Heart left ventricle (tissue), 16 donors: Measurements from ENCODE around the gene CNTN4. TPM values are rescaled to one million over a fixed set of nuclear protein-coding genes. Genes with fewer than 3 reads are reported as not detected.

ENCODE experiments used
- ATAC-seq, 4 donors: fragments of 200-7000 bp; cut with Tn5 transposase; one replicate each; pipeline ENCODE4 v1.9.1; 2020 to 2022; ENCODE audit warnings: moderate library complexity in 4 of 4, mild to moderate bottlenecking in 3 of 4, moderate number of reproducible peaks in 1 of 4
- DNase-seq, 5 donors: peaks; one replicate each; pipeline ENCODE4 v3.0.0-alpha.2; 2020
- H3K27ac ChIP-seq, 12 donors: fragments of 200-600 bp; sonication (generic) in 4 of 12; one replicate each; pipeline versions ENCODE4 v1.5.0 to v1.8.0; 2016 to 2022; ENCODE audit warnings: mild to moderate bottlenecking in 2 of 12
- H3K27me3 ChIP-seq, 9 donors: fragments of 200-600 bp; sonication (generic) in 2 of 9; one replicate each; pipeline versions ENCODE4 v1.5.1 to v1.8.0; 2016 to 2022; ENCODE audit warnings: mild to moderate bottlenecking in 3 of 9
- H3K36me3 ChIP-seq, 9 donors: fragments of 200-600 bp; sonication (generic) in 2 of 9; one replicate each; pipeline versions ENCODE4 v1.5.0 to v1.8.0; 2018 to 2022; ENCODE audit warnings: mild to moderate bottlenecking in 2 of 9
- H3K4me1 ChIP-seq, 12 donors: fragments of 200-600 bp; sonication (generic) in 4 of 12; one replicate each; pipeline versions ENCODE4 v1.5.0 to v1.8.0; 2016 to 2022; ENCODE audit warnings: mild to moderate bottlenecking in 3 of 12
- H3K4me3 ChIP-seq, 12 donors: fragments of 200-600 bp; sonication (generic) in 4 of 12; one replicate each; pipeline versions ENCODE4 v1.5.0 to v1.8.0; 2017 to 2022; ENCODE audit warnings: mild to moderate bottlenecking in 9 of 12, moderate library complexity in 4 of 12
- H3K9me3 ChIP-seq, 12 donors: fragments of 200-600 bp; sonication (generic) in 4 of 12; one replicate each; pipeline versions ENCODE4 v1.5.0 to v1.8.0; 2016 to 2022; ENCODE audit warnings: mild to moderate bottlenecking in 1 of 12
- POLR2A ChIP-seq, 2 donors: fragments of 450-650 bp; IDR thresholded peaks; one replicate each; pipeline ENCODE4 v1.6.1; 2017; ENCODE audit warnings: antibody characterized with exemption in 2 of 2, mild to moderate bottlenecking in 2 of 2, moderate library complexity in 2 of 2
- WGBS, 4 donors: extraction: QIAGEN DNeasy Blood & Tissue Kit in 2 of 4; methylation state at CpG; one replicate each; pipeline versions ENCODE4 v1.1.5 to v1.1.7; 2013 to 2018; 5-methylcytosine and 5-hydroxymethylcytosine counted together
- intact Hi-C, 10 donors: fragments of 100-400 bp; cut with DNase I; formaldehyde crosslinking; loops; one replicate each; pipeline versions ENCODE4 v1.11.1 to v1.14.2; 2022
- polyA plus RNA-seq, 2 donors: library from polyadenylated mRNA; stranded (reverse); fragments of 200-250 nt; gene quantifications; one replicate each; pipeline ENCODE4 v1.2.3, GENCODE V29; 2013
- total RNA-seq, 9 donors: library from RNA; depleted of rRNA in 2 of 9; stranded (reverse); fragments of >200 nt in 2 of 9; fragmentation: NEBNext Ultra II Directional in 3 of 9; extraction: Animal tissue kit (Norgen Biotek cat#: 25700) in 3 of 9; gene quantifications; one replicate each; pipeline versions ENCODE4 v1.1.0 to v1.2.4, GENCODE V29; 2016 to 2023
- TF ChIP-seq, protein P1 (sequence below), 12 donors: fragments of 200-600 bp; sonication (generic) in 4 of 12; IDR thresholded peaks; one replicate each; pipeline versions ENCODE4 v1.5.0 to v1.8.0; 2018 to 2022; ENCODE audit warnings: antibody characterized with exemption in 12 of 12, mild to moderate bottlenecking in 5 of 12
- donor health status: ischemic (EF 13 %, LVEDD 7.1; RV severe dilation, severe dysfunction).
- donor health status: healthy with polysubstance abuse.
- donor health status: DM: no; HTN: yes; CAD: no.
- donor health status: DM: no; HTN: no; CAD: no.
- donor health status: ischemic (EF 25% LVEDD 6.9; RV normal size, moderate dysfunction).
- donor health status: ischemic (EF 25% LVEDD 5.7; RV mildly dilated, moderate dysfunction).
- donor health status: healthy.
- donor health status: DM: yes; HTN: yes; CAD: no.
- donor health status: ischemic (EF 35%, LVEDD 5.7; RV mildly dilated, moderate dysfunction).
- donor health status: nonischemic (EF 11% LVEDD 7.7; RV severe dilation, severe dysfunction).
- donor health status: DM: yes; HTN: yes; CAD: no.
- donor health status: PGD.
- donor health status: ischemic (EF 29% LVEDD 5.4; RV normal size, mild dysfunction).
- donor health status: nonischemic (EF 23%, LVEDD 6.1; RV moderate dilation, normal function).

Gene CNTN4
- total and polyA plus RNA-seq, 11 donors, result 0.30 to 6.7 (median 1.2) TPM

DNA sequence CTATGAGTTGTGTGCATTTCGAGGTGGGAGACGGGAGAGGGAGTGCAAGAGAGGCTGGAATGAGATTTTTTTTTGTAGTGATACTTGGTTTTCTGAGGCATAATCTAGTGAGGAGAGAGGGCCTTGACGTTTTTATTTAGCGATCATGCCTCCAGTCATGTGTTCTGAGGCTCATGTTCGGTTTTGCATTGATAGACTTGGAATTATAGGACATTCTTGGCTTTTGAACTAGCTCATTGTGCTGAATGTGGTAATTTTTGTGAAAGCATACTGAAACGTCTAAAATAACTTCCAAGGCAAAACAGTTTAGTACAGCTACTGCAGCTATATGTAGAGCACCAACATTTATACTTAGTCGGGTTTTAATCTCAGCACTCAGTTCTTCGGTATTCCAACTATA, 408.1 kb downstream of the CNTN4 start:
- TF ChIP-seq, protein P1, sequence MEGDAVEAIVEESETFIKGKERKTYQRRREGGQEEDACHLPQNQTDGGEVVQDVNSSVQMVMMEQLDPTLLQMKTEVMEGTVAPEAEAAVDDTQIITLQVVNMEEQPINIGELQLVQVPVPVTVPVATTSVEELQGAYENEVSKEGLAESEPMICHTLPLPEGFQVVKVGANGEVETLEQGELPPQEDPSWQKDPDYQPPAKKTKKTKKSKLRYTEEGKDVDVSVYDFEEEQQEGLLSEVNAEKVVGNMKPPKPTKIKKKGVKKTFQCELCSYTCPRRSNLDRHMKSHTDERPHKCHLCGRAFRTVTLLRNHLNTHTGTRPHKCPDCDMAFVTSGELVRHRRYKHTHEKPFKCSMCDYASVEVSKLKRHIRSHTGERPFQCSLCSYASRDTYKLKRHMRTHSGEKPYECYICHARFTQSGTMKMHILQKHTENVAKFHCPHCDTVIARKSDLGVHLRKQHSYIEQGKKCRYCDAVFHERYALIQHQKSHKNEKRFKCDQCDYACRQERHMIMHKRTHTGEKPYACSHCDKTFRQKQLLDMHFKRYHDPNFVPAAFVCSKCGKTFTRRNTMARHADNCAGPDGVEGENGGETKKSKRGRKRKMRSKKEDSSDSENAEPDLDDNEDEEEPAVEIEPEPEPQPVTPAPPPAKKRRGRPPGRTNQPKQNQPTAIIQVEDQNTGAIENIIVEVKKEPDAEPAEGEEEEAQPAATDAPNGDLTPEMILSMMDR (IDR thresholded peaks at IDR 0.05), result no peak
- no peak for TF ChIP-seq POLR2A (IDR thresholded peaks at IDR 0.05)
- intact Hi-C loops, result no loop called here

DNA sequence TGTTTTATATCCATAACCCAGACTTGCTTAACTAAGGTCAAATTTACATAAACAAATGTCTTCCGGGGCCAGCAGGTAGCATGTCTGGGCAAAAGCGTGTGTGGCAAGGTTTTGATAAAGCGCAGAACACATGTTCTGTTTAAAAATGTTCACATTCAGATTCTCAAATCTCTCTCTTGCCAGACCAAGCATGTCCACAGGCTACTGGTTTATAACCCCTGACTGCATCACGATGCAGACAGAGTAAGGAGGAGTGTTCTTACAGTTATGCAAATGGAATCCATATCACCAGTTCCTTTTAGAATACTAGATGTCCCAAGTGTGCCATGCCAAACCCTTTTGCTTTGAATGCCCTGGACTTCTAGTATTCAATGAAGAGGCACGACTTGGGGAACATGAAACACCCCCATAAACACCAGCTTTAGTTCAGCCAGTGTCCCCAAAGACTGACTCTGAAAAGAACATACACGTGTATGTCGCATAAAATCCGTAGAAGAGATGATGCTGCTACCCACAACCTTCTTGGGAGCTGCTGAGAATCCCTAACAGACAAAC, 412.0 kb downstream of the CNTN4 start:
- ATAC-seq (no peak), DNase-seq (no peak)
- Histone ChIP-seq H3K9me3 (no peaks in the 10 kb centered on the region), H3K4me1 (no peaks in the 10 kb centered on the region), H3K27ac (no peak overlapping the region), H3K36me3 (no peaks in the 10 kb centered on the region), H3K4me3 (no peak overlapping the region), H3K27me3 (peaks cover 0 to 9% (median 0%) of the 10 kb centered on the region in 9 donors)
- TF ChIP-seq, protein P1 (IDR thresholded peaks at IDR 0.05), result no peak
- no peak for TF ChIP-seq POLR2A (IDR thresholded peaks at IDR 0.05)
- intact Hi-C loops, result no loop called here
- WGBS, 4 donors, result 67 to 79% (median 74%) methylated on average over 8 of the region's 8 CpGs

More for the DNA sequence above, 408.1 kb downstream of the CNTN4 start:
- Histone ChIP-seq H3K9me3 (no peaks in the 10 kb centered on the region), H3K4me1 (no peaks in the 10 kb centered on the region), H3K27ac (no peak overlapping the region), H3K36me3 (no peaks in the 10 kb centered on the region), H3K27me3 (peaks cover 0 to 9% (median 0%) of the 10 kb centered on the region in 9 donors), H3K4me3 (no peak overlapping the region)
- WGBS, 4 donors, result 83 to 88% (median 84%) methylated on average over 8 of the region's 8 CpGs
- DNase-seq (no peak), ATAC-seq (no peak)

DNA sequence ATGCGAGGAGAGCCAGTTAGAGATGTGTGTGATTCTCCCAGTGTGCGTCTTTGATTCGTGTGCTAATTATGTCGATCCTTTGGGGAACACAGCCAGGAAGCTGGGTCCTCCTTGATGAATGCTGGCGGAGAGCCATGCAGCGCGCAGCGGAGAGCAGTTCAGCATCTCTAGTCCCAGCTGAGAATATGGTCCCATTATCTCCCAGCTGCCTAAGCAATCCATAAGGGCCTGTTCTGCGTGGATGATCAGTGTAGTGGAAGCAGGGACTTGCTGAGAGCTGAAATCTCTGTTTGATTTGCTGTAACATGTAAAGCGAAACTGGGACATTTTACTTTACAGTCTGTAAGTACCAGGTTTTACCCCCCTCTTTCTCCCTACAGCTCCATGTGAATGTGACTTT, 412.7 kb downstream of the CNTN4 start:
- ATAC-seq, result no peak
- Histone ChIP-seq H3K9me3 (no peaks in the 10 kb centered on the region), H3K4me3 (peak overlapping the region in 1 of 12 donors; percentile 5), H3K36me3 (no peaks in the 10 kb centered on the region), H3K27ac (no peak overlapping the region), H3K27me3 (peaks cover 0 to 9% (median 0%) of the 10 kb centered on the region in 9 donors), H3K4me1 (no peaks in the 10 kb centered on the region)
- WGBS, 4 donors, result 13 to 19% (median 16%) methylated on average over 10 of the region's 10 CpGs
- no peak for TF ChIP-seq POLR2A (IDR thresholded peaks at IDR 0.05)
- TF ChIP-seq, protein P1 (IDR thresholded peaks at IDR 0.05), result no peak
- intact Hi-C loops, result no loop called here
- DNase-seq, result peak in 2 of 5 donors; percentile 6 to 54

DNA sequence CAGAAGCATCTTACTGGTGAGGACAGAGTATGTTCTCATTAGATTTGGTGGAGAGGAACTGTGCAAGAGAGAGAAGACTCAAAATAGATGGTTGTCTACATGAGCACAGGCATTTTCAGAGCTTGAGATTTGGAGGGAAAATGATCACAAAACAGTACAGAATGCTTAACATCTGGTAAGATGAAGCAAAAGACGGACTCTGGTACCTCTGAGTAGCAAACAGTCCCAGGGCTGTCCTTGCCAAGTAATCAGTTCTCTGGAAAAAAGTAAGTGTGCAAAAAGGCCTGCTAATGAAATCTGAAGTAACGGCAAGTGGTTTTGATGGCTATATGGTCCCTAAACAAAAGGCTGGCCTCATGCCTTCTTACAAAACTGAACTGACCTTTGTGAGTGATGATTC, 414.2 kb downstream of the CNTN4 start:
- H3K4me3 ChIP-seq, result no peak overlapping the region
- WGBS, 4 donors, result 68 to 84% (median 79%) methylated on average over 2 of the region's 2 CpGs
- intact Hi-C loops, result no loop called here
- no peak overlapping the region for H3K27ac ChIP-seq
- no peaks in the 10 kb centered on the region for H3K36me3 ChIP-seq
- H3K27me3 ChIP-seq, result peaks cover 0 to 9% (median 0%) of the 10 kb centered on the region in 9 donors
- DNase-seq (no peak), ATAC-seq (no peak)
- TF ChIP-seq, protein P1 (IDR thresholded peaks at IDR 0.05), result no peak
- no peak for TF ChIP-seq POLR2A (IDR thresholded peaks at IDR 0.05)
- no peaks in the 10 kb centered on the region for H3K9me3 ChIP-seq
- no peaks in the 10 kb centered on the region for H3K4me1 ChIP-seq
